Measurements from ENCODE around the gene CUL1.

GRCh38 chr7:148834605-148835004 is 135.9 kb downstream of the CUL1 start:
- TF ChIP-seq CTCF (conservative IDR thresholded peaks at IDR 0.05; ENCODE audit: low read length) (no peak), EZH2phosphoT487 (IDR thresholded peaks at IDR 0.05; ENCODE audit: borderline replicate concordance, low read depth, low read length) (no peak)

Measured in OCI-LY7 (cell line).